K562 (cell line): ENCODE data around the gene PTPN9.
"Not testable (repeated sequence)": the region's sequence is repeated elsewhere in the genome, so short reads cannot be mapped to it uniquely, and the experiment has no call there.

Experiments
- CTCF ChIP-seq, 3 experiments: IDR thresholded peaks in 2 of 3; conservative IDR thresholded peaks in 1 of 3; 2 replicates each; pipeline ENCODE4 v1.5.1; 2011 to 2012; ENCODE audit warnings: low read length in 3 of 3, mild to moderate bottlenecking in 3 of 3, control low read depth in 2 of 3, improper control_type of control experiment in 1 of 3, inconsistent platforms in 1 of 3, low read depth in 1 of 3, mixed read lengths in 1 of 3, moderate library complexity in 1 of 3; ENCODE audit not compliant: insufficient read depth in 2 of 3
- E2F5 ChIP-seq: sonication (generic); formaldehyde crosslinking; IDR thresholded peaks from 2 replicates; pipeline ENCODE4 v1.8.0; 2022; ENCODE audit warnings: mild to moderate bottlenecking, missing genetic modification reagents
- EP300 ChIP-seq: IDR thresholded peaks from 2 replicates; pipeline ENCODE4 v1.6.1; 2012; ENCODE audit warnings: low read length, improper control_type of control experiment
- MAX ChIP-seq: sonication (generic); formaldehyde crosslinking; IDR thresholded peaks from 2 replicates; pipeline ENCODE4 v1.9.0; 2022; ENCODE audit warnings: mild to moderate bottlenecking, missing genetic modification reagents
- NFYB ChIP-seq: IDR thresholded peaks from 2 replicates; pipeline ENCODE4 v1.6.1; 2011; ENCODE audit warnings: mild to moderate bottlenecking, moderate library complexity; ENCODE audit not compliant: insufficient read length; ENCODE audit errors: extremely low read depth
- NR3C1 ChIP-seq: sonication (generic); formaldehyde crosslinking; IDR thresholded peaks from 2 replicates; pipeline ENCODE4 v1.8.1; 2022; ENCODE audit warnings: missing genetic modification reagents
- PKNOX1 ChIP-seq: fragments of 450-650 bp; IDR thresholded peaks from 2 replicates; pipeline ENCODE4 v1.6.1; 2016
- POLR2AphosphoS5 ChIP-seq: IDR thresholded peaks from 2 replicates; pipeline ENCODE4 v1.6.1; 2011; ENCODE audit warnings: mild to moderate bottlenecking, low read depth, low read length, moderate library complexity; ENCODE audit not compliant: control insufficient read depth, insufficient read depth
- SP2 ChIP-seq: IDR thresholded peaks from 2 replicates; pipeline ENCODE4 v1.6.1; 2011; ENCODE audit warnings: mild to moderate bottlenecking, low read depth, low read length, moderate library complexity; ENCODE audit not compliant: poor library complexity, severe bottlenecking; ENCODE audit errors: extremely low read depth
- TCF3 ChIP-seq: sonication (generic); formaldehyde crosslinking; IDR thresholded peaks from 2 replicates; pipeline ENCODE4 v1.4.0; 2020; ENCODE audit warnings: mild to moderate bottlenecking, missing genetic modification reagents
- USF2 ChIP-seq: sonication (generic); formaldehyde crosslinking; IDR thresholded peaks from 2 replicates; pipeline ENCODE4 v1.5.0; 2020; ENCODE audit warnings: missing genetic modification reagents

GRCh38 chr15:75480463-75480862, 98.7 kb downstream of the PTPN9 start:
- TF ChIP-seq CTCF (IDR thresholded peaks at IDR 0.05 in 2 of 3, conservative IDR thresholded peaks at IDR 0.05 in 1 of 3; ENCODE audit: insufficient read depth in 2 of 3, low read depth in 1 of 3, low read length in 3 of 3); E2F5; PKNOX1; NFYB; MAX (CRISPR knock-in tag); TCF3 (CRISPR knock-in tag); SP2; POLR2AphosphoS5; NR3C1 (CRISPR knock-in tag); USF2 (CRISPR knock-in tag); EP300: not testable (repeated sequence)
